ENCODE results near the gene ADIPOR2. TPM values are rescaled to one million over a fixed set of nuclear protein-coding genes. Genes with fewer than 3 reads are reported as not detected.
A peak's percentile ranks its signal among the peaks of the same experiment; 100 is the strongest.

The ADIPOR2 gene
- total RNA-seq = 25.0 and 25.7 TPM in 2 replicates
- 5.8 and 7.1 TPM in 2 replicates for polyA plus RNA-seq

GRCh38 chr12:1690578-1691122 lies at the start of gene ADIPOR2:
Gene ADIPOR2 (plus strand): TSS chr12:1691070. CDS start chr12:1754344, 63,274 bp downstream.
- H3K9me3 ChIP-seq (ENCODE audit: low read depth) = no peaks in the 10 kb centered on the region
- peaks cover 15% of the 10 kb centered on the region for H3K4me1 ChIP-seq (ENCODE audit: low read depth)
- DNase-seq (ENCODE audit: low read depth in 1 of 2, low spot score in 1 of 2) = peak; percentile 98
- H3K36me3 ChIP-seq = no peaks in the 10 kb centered on the region
- H3K27ac ChIP-seq = peak within 1 kb of the TSS; percentile 97
- H3K27me3 ChIP-seq = no peaks in the 10 kb centered on the region
- peak within 1 kb of the TSS; percentile 69 for H3K4me3 ChIP-seq
- TF ChIP-seq CTCF (IDR thresholded peaks at IDR 0.05; ENCODE audit: low read depth, low read length) = no peak

GRCh38 chr12:1642513-1642912 lies 48.4 kb upstream of the ADIPOR2 start:
- no peaks in the 10 kb centered on the region for H3K9me3 ChIP-seq (ENCODE audit: low read depth)
- H3K4me3 ChIP-seq = no peak overlapping the region
- DNase-seq (ENCODE audit: low read depth in 1 of 2, low spot score in 1 of 2) = no peak
- TF ChIP-seq CTCF (IDR thresholded peaks at IDR 0.05; ENCODE audit: low read depth, low read length) = no peak
- H3K36me3 ChIP-seq = peaks cover 23% of the 10 kb centered on the region
- H3K27me3 ChIP-seq = no peaks in the 10 kb centered on the region
- H3K27ac ChIP-seq = peak overlapping the region; percentile 59
- peaks cover 32% of the 10 kb centered on the region for H3K4me1 ChIP-seq (ENCODE audit: low read depth)

GRCh38 chr12:1643043-1643442 lies 47.8 kb upstream of the ADIPOR2 start:
- H3K4me1 ChIP-seq (ENCODE audit: low read depth) = peaks cover 32% of the 10 kb centered on the region
- H3K4me3 ChIP-seq = no peak overlapping the region
- H3K27me3 ChIP-seq = no peaks in the 10 kb centered on the region
- H3K27ac ChIP-seq = peak overlapping the region; percentile 59
- peak in 1 of 2 donors; percentile 76 for DNase-seq (ENCODE audit: low read depth in 1 of 2, low spot score in 1 of 2)
- TF ChIP-seq CTCF (IDR thresholded peaks at IDR 0.05; ENCODE audit: low read depth, low read length) = no peak
- peaks cover 28% of the 10 kb centered on the region for H3K36me3 ChIP-seq
- H3K9me3 ChIP-seq (ENCODE audit: low read depth) = no peaks in the 10 kb centered on the region

- DNase-seq (ENCODE audit: low read depth in 1 of 2, low spot score in 1 of 2) = no peak
- H3K4me1 ChIP-seq (ENCODE audit: low read depth) = peaks cover 39% of the 10 kb centered on the region
- no peaks in the 10 kb centered on the region for H3K27me3 ChIP-seq
- TF ChIP-seq CTCF (IDR thresholded peaks at IDR 0.05; ENCODE audit: low read depth, low read length) = no peak
- H3K36me3 ChIP-seq = peaks cover 33% of the 10 kb centered on the region
- no peaks in the 10 kb centered on the region for H3K9me3 ChIP-seq (ENCODE audit: low read depth)
- no peak overlapping the region for H3K27ac ChIP-seq
- H3K4me3 ChIP-seq = no peak overlapping the region
Observed at GRCh38 chr12:1643905-1644533, 46.9 kb upstream of the ADIPOR2 start.

GRCh38 chr12:1644534-1645438 lies 46.1 kb upstream of the ADIPOR2 start:
- H3K4me3 ChIP-seq = no peak overlapping the region
- H3K36me3 ChIP-seq = peaks cover 33% of the 10 kb centered on the region
- DNase-seq (ENCODE audit: low read depth in 1 of 2, low spot score in 1 of 2) = peak in 1 of 2 donors; percentile 83
- no peaks in the 10 kb centered on the region for H3K9me3 ChIP-seq (ENCODE audit: low read depth)
- peaks cover 47% of the 10 kb centered on the region for H3K4me1 ChIP-seq (ENCODE audit: low read depth)
- no peak overlapping the region for H3K27ac ChIP-seq
- no peak for TF ChIP-seq CTCF (IDR thresholded peaks at IDR 0.05; ENCODE audit: low read depth, low read length)
- no peaks in the 10 kb centered on the region for H3K27me3 ChIP-seq
